ENCODE data around the gene SUDS3. TPM values are rescaled to one million over a fixed set of nuclear protein-coding genes. Genes with fewer than 3 reads are reported as not detected.
"Not testable (repeated sequence)": the region's sequence is repeated elsewhere in the genome, so short reads cannot be mapped to it uniquely, and the experiment has no call there.

Gene SUDS3
- total RNA-seq, 1 experiment from 2014 or later, result 43.6 TPM

DNA sequence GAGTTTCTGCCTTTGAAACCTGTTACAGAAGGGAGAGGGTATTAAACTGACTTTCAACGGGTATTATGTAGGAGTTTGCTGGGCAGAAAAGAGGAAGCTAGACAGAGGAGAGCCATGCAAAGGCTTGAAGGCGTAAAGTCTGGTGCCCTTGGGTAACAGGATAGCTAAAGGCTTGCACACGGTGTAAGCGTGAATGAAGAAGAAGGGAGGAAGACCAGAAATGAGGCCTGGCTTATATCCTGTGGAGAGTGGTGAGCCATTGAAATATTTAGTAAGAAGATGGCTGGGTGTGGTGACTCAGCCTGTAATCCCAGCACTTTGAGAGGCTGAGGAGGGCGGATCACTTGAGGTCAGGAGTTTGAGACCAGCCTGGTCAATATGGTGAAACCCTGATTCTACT is 22.6 kb downstream of the SUDS3 start:
- no peak overlapping the region for H3K27ac ChIP-seq
- H3K4me1 ChIP-seq, result no peaks in the 10 kb centered on the region
- peaks cover 27% of the 10 kb centered on the region for H3K36me3 ChIP-seq
- H3K4me3 ChIP-seq, result no peak overlapping the region
- no peaks in the 10 kb centered on the region for H3K9me3 ChIP-seq (replicated peaks)
- no peak for DNase-seq
- H3K27me3 ChIP-seq, result no peaks in the 10 kb centered on the region

DNA sequence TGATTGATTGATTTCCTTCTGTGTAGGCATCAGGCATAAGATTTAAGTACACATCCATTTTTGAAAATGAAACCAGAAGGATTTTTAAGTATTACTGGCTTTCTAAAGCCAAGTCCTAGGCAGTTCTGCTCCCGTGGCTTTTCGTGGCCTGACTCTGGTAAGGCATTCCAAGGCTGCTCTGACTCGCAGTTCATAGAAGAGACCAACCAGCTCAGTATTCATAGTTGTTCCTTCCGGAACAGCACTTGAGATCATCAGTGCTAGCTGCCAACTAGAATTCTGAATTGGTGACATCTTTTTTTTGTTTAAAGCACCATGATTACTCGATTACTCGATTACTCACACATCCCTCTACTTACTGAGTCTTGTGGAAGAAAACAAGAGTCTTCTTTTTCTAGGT is 25.9 kb downstream of the SUDS3 start:
- Histone ChIP-seq H3K36me3 (peaks cover 20% of the 10 kb centered on the region), H3K27me3 (no peaks in the 10 kb centered on the region), H3K27ac (no peak overlapping the region), H3K4me3 (no peak overlapping the region), H3K4me1 (no peaks in the 10 kb centered on the region), H3K9me3 (replicated peaks) (no peaks in the 10 kb centered on the region)
- no peak for DNase-seq

DNA sequence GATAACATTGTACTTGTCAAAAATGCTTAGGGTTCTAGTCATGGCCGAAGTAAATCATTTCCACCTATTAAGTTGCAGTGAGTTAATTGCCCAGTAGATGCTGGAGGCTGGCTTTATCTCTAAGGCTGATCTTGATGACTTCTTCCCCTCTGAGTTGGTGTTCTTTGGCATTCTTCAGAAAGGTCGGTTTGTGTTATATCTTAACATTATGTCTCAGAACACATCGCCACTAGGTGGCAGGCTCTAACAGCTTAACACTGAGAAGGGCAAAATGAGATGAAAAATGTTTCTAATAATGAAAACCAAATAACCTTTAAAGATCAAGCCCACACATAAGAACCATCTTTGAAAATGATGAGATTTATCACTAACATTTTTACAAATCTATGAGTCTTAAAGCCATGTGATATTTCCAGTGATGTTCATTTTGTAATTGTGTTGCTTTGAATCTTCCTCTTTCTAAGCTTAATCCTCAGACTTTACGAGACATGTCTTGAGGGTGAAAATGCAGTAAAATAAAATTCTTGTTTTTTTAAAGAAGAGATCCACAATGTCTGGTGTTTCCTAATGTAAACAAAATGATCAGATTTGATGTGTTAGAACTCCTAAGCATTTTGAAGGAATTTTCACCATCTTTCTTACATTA is 28.6 kb downstream of the SUDS3 start:
- no peaks in the 10 kb centered on the region for H3K4me1 ChIP-seq
- no peak overlapping the region for H3K4me3 ChIP-seq
- H3K27me3 ChIP-seq, result no peaks in the 10 kb centered on the region
- peaks cover 10% of the 10 kb centered on the region for H3K36me3 ChIP-seq
- H3K27ac ChIP-seq, result no peak overlapping the region
- H3K9me3 ChIP-seq (replicated peaks), result no peaks in the 10 kb centered on the region
- DNase-seq, result peak; percentile 39 to 72

DNA sequence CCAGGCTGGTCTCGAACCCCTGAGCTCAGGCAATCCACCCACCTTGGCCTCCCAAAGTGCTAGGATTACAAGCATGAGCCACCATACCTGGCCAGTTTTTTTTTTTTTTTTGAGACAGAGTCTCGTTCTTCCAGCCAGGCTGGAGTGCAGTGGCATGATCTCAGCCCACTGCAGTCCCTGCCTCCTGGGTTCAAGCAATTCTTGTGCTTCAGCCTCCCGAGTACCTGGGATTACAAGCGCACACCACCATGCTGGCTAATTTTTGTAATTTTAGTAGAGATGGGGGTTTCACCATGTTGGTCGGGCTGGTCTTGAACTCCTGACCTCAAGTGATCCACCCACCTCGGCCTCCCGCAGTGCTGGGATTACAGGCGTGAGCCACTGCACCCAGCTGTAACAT is 31.9 kb downstream of the SUDS3 start:
- H3K36me3 ChIP-seq, result peaks cover 16% of the 10 kb centered on the region

DNA sequence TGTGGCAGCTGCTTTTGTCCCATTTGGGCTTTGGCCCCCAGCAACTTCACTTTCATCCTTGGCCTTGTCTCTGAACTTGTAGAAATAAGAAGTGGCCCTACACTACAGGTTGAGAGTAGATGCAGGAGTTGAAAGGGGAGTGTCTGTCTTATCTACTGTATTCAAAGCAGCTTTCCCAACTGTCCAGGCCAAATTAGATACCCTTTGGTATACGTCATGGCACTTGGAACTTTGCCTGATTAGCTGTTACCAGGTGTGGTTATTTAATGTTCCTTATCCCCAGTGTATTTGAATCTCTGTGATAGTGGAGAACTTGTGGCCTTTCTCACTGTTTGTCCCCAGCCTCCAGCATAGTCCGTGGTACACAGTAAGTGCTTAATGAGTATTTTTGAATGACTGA is 33.5 kb downstream of the SUDS3 start:
- Histone ChIP-seq H3K4me1 (no peaks in the 10 kb centered on the region), H3K36me3 (peaks cover 21% of the 10 kb centered on the region), H3K9me3 (replicated peaks) (no peaks in the 10 kb centered on the region), H3K27ac (no peak overlapping the region), H3K4me3 (no peak overlapping the region), H3K27me3 (no peaks in the 10 kb centered on the region)
- DNase-seq, result no peak

More for the DNA sequence above, 31.9 kb downstream of the SUDS3 start:
- not testable (repeated sequence) for H3K4me3 ChIP-seq; DNase-seq; H3K4me1 ChIP-seq; H3K27me3 ChIP-seq; H3K9me3 ChIP-seq (replicated peaks); H3K27ac ChIP-seq

DNA sequence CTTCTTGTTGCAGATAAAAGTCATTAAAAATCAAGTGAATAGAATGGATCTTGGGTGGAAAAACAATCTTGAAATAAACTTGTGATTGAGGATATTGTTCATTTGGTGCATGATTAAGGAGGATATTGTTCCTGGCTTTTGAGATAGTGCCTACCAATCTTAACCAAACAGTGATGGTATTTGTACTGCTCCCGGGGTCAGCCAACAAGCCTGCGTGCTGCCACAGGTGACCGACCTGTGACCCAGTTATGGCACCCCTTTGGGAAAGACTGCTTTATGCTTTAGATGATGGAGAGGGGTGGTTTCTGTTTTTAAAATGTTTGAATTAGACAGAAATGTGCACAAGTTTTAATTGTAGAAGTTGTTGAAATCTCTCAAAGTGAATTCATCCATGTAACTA is 41.6 kb downstream of the SUDS3 start:
- no peaks in the 10 kb centered on the region for H3K27me3 ChIP-seq
- H3K4me3 ChIP-seq, result no peak overlapping the region
- H3K9me3 ChIP-seq (replicated peaks), result no peaks in the 10 kb centered on the region
- peaks cover 8% of the 10 kb centered on the region for H3K36me3 ChIP-seq
- no peak overlapping the region for H3K27ac ChIP-seq
- H3K4me1 ChIP-seq, result no peaks in the 10 kb centered on the region
- no peak for DNase-seq

- H3K36me3 ChIP-seq, result peaks cover 8% of the 10 kb centered on the region
- no peak overlapping the region for H3K27ac ChIP-seq
- H3K9me3 ChIP-seq (replicated peaks), result no peaks in the 10 kb centered on the region
- no peaks in the 10 kb centered on the region for H3K27me3 ChIP-seq
- no peak for DNase-seq
- no peaks in the 10 kb centered on the region for H3K4me1 ChIP-seq
- no peak overlapping the region for H3K4me3 ChIP-seq
Observed at GRCh38 chr12:118418385-118419057, 42.2 kb downstream of the SUDS3 start.

- Histone ChIP-seq H3K27ac (no peak overlapping the region), H3K27me3 (no peaks in the 10 kb centered on the region), H3K4me1 (no peaks in the 10 kb centered on the region), H3K9me3 (replicated peaks) (no peaks in the 10 kb centered on the region), H3K4me3 (no peak overlapping the region), H3K36me3 (peaks cover 3% of the 10 kb centered on the region; the same call in 1 of the 2 replicates)
- no peak for DNase-seq
Observed at GRCh38 chr12:118420673-118421072, 44.3 kb downstream of the SUDS3 start.

DNA sequence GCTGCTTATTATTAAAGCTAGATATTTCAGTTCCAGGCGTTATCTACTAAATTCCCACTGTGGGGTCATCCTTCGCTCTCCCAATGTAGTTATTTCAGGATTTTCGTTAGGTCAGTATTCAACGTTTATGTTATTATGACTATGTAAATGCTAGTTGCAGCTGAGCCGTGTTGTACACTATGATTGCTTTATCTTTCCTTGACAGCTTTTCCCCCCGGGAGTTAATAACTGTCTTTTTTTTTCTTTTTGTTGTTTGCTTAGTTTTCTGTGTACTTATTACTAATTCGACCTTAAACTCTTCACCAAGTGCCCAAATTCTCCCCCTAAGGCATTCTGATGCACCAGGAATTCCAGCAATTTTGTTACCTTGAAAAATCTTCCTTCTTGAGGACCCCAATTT is 48.5 kb downstream of the SUDS3 start:
- Histone ChIP-seq H3K36me3 (no peaks in the 10 kb centered on the region), H3K27me3 (no peaks in the 10 kb centered on the region), H3K4me1 (no peaks in the 10 kb centered on the region), H3K4me3 (no peak overlapping the region), H3K9me3 (replicated peaks) (no peaks in the 10 kb centered on the region), H3K27ac (no peak overlapping the region)
- no peak for DNase-seq

GRCh38 chr12:118425364-118425763 is 49.0 kb downstream of the SUDS3 start:
- Histone ChIP-seq H3K9me3 (replicated peaks) (no peaks in the 10 kb centered on the region), H3K27ac (no peak overlapping the region), H3K27me3 (no peaks in the 10 kb centered on the region), H3K4me1 (no peaks in the 10 kb centered on the region), H3K4me3 (no peak overlapping the region), H3K36me3 (no peaks in the 10 kb centered on the region)
- no peak for DNase-seq

DNA sequence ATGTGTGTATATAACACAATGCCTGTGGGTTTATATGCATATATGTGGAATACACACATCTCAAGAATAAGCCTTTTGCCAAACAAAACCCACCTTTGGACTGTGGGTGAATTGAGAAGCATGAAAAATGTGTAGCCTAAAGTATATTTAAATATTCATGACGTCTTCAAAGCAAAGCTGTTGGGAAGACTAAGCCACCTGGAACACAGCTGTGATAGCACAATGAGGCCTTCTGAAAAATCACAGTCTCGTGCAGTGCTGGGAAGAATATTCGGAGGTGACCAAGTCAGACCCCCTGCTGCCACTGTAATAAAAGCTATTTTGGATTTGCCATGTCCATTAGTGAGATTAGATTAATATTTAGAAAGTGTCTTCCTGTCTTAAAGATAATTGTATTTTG is 51.5 kb downstream of the SUDS3 start:
- no peaks in the 10 kb centered on the region for H3K27me3 ChIP-seq
- no peaks in the 10 kb centered on the region for H3K4me1 ChIP-seq
- no peak overlapping the region for H3K27ac ChIP-seq
- no peaks in the 10 kb centered on the region for H3K9me3 ChIP-seq (replicated peaks)
- H3K36me3 ChIP-seq, result no peaks in the 10 kb centered on the region
- DNase-seq, result no peak
- no peak overlapping the region for H3K4me3 ChIP-seq

DNA sequence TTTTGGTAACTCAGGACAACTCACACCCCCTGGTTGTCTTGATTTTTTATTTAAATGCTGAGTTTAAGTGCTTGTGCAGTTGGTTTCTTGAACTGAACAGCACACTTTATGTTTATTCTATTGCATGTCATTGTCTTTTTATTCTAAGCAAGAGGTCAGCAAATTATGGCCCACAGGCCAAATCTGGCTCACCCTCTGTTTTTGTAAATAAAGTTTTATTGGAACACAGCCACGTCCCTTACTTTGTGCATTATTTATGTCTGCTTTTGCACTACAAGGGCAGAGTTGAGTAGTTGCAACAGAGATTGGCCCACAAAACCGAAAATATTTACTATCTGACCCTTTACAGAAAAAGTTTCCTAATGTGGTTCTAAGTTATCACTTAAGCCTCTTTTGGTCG is 52.3 kb downstream of the SUDS3 start:
- Histone ChIP-seq H3K36me3 (no peaks in the 10 kb centered on the region), H3K4me3 (no peak overlapping the region), H3K9me3 (replicated peaks) (no peaks in the 10 kb centered on the region), H3K4me1 (no peaks in the 10 kb centered on the region), H3K27me3 (no peaks in the 10 kb centered on the region), H3K27ac (no peak overlapping the region)
- DNase-seq, result no peak

- no peak for DNase-seq
- H3K4me3 ChIP-seq, result no peak overlapping the region
- no peaks in the 10 kb centered on the region for H3K36me3 ChIP-seq
- H3K4me1 ChIP-seq, result no peaks in the 10 kb centered on the region
- H3K27me3 ChIP-seq, result no peaks in the 10 kb centered on the region
- H3K27ac ChIP-seq, result no peak overlapping the region
- no peaks in the 10 kb centered on the region for H3K9me3 ChIP-seq (replicated peaks)
Observed at GRCh38 chr12:118429688-118430383, 53.5 kb downstream of the SUDS3 start.

DNA sequence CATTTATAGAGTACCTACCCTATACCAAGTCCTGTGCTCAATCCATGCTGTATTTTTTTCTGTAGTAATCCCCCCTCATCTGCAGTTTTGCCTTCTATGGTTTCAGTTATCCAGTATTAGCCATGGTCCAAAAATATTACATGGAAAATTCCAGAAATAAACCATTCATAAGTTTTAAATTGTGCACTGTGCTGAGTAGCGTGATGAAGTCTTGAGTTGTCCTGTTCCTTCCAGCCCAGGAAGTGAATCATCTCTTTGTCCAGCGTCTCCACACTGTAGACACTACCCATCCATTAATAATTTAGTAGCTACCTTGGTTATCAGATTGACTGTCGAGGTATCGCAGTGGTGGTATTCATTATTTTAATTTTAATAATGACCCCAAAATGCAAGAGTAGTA is 54.2 kb downstream of the SUDS3 start:
- no peak for DNase-seq
- no peaks in the 10 kb centered on the region for H3K36me3 ChIP-seq
- H3K27ac ChIP-seq, result no peak overlapping the region
- H3K4me1 ChIP-seq, result no peaks in the 10 kb centered on the region
- no peaks in the 10 kb centered on the region for H3K27me3 ChIP-seq
- no peak overlapping the region for H3K4me3 ChIP-seq
- H3K9me3 ChIP-seq (replicated peaks), result no peaks in the 10 kb centered on the region

GRCh38 chr12:118432812-118433545 is 56.6 kb downstream of the SUDS3 start:
- no peak overlapping the region for H3K27ac ChIP-seq
- no peak for DNase-seq

More at GRCh38 chr12:118432812-118433545, 56.6 kb downstream of the SUDS3 start:
- Histone ChIP-seq H3K27me3 (no peaks in the 10 kb centered on the region), H3K36me3 (no peaks in the 10 kb centered on the region), H3K4me1 (no peaks in the 10 kb centered on the region), H3K9me3 (replicated peaks) (no peaks in the 10 kb centered on the region), H3K4me3 (no peak overlapping the region)

Measured in SJCRH30 (cell line).